ENCODE data around the gene GFPT2.

GRCh38 chr5:180347702-180348101 lies 5.4 kb downstream of the GFPT2 start:
- no peak for TF ChIP-seq EZH2phosphoT487 (IDR thresholded peaks at IDR 0.05; ENCODE audit: insufficient read depth, low read depth)
- TF ChIP-seq EZH2 (IDR thresholded peaks at IDR 0.05; ENCODE audit: insufficient read depth, poor library complexity, severe bottlenecking): no peak
